HG02642 (cell line): ENCODE results near the gene CDC42BPB.
"Not testable (repeated sequence)": the region's sequence is repeated elsewhere in the genome, so short reads cannot be mapped to it uniquely, and the experiment has no call there.

Source experiments
- ATAC-seq: cut with Tn5 transposase; IDR thresholded peaks from one replicate; pipeline ENCODE4 v1.9.1; 2021; ENCODE audit warnings: mild to moderate bottlenecking; ENCODE audit not compliant: unreplicated experiment, poor library complexity

CDC42BPB gene

DNA sequence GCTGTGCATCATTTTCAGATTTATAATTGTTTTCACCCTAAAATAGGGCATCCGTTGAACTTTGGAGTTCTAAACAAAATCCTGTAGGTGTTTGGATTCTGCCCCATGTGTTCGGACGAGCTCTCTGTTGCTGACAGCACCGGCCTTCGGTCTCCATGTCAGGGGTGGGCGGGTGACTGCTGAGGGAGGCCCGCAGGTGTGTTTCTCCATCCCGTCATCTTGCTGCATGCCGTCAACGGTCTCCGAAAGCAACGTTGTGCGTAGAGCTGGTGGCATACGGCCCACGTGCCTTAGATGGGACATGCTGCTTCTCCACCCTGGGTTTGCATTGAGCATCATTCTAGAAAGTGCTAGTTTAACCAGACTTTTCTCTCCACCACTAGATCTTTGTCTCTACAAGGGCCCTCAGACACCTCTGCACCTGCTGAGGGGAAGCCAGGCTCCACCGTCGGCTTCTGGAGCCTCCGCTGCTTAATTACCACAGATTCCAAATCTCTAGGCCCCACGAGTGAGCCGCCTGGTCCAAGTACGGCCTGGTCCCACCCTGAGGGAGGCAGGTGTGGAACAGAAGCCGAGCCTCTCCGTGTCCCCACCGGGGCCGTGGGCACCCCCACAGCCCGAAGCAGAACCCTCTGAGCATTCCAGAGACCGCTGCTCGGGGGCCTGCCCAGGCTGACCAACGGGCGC, 150.6 kb downstream of the CDC42BPB start:
- ATAC-seq = no peak

DNA sequence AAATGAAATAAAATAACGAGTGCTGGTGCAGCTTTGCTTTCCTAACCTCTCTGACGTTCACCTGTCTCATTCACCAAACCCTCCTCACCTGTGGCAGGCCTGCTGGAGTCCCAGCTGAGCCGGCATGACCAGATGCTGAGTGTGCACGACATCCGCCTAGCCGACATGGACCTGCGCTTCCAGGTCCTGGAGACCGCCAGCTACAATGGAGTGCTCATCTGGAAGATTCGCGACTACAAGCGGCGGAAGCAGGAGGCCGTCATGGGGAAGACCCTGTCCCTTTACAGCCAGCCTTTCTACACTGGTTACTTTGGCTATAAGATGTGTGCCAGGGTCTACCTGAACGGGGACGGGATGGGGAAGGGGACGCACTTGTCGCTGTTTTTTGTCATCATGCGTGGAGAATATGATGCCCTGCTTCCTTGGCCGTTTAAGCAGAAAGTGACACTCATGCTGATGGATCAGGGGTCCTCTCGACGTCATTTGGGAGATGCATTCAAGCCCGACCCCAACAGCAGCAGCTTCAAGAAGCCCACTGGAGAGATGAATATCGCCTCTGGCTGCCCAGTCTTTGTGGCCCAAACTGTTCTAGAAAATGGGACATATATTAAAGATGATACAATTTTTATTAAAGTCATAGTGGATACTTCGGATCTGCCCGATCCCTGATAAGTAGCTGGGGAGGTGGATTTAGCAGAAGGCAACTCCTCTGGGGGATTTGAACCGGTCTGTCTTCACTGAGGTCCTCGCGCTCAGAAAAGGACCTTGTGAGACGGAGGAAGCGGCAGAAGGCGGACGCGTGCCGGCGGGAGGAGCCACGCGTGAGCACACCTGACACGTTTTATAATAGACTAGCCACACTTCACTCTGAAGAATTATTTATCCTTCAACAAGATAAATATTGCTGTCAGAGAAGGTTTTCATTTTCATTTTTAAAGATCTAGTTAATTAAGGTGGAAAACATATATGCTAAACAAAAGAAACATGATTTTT, 151.9 kb downstream of the CDC42BPB start:
- no peak for ATAC-seq

GRCh38 chr14:102903889-102904512, 153.3 kb downstream of the CDC42BPB start:
- no peak for ATAC-seq

- no peak for ATAC-seq
Measured at GRCh38 chr14:102903248-102903888, 154.0 kb downstream of the CDC42BPB start.

- no peak for ATAC-seq
Measured at GRCh38 chr14:102902523-102903247, 154.7 kb downstream of the CDC42BPB start.

DNA sequence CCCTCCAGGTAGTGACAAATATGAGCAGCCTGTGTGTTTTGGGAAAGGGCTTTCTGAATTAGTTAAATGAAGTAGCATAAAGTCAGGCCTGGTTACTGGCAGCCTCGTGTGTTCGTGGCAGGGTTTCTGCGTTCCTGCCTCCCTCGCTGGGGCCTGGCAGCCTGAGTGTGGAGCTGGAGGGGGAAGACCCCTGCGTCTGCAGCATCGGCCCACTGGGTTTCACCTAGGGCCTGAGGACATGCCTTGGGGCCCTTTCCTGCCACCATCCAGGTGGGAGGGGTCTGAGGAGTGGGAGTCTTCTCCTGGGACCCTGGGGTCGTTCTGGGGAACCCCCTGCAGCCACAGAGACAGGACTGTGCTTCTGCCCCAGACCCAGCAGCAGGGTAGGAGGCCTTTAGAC, 155.3 kb downstream of the CDC42BPB start:
- peak; percentile 17 for ATAC-seq

DNA sequence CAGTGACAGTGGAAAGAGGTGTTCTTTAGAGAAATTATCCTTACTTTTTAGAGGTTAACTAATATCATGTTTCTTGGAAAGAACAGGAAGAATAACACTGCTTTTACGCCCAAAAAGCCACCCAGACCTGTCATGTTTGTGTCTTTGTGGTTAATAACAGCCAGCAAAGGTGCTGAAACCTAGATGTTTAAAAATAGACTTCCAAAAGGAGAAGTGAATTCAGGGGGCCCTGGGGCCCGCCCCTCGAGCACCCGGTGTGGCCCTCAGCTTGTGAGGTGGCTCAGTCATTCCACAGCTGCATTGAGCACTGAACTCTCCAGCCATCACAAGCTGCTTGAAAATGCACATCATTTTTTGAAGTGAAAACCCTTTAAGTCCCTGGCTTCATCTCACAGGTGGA, 155.7 kb downstream of the CDC42BPB start:
- peak; percentile 71 for ATAC-seq

- ATAC-seq = peak; percentile 55
Measured at GRCh38 chr14:102900631-102901571, 156.4 kb downstream of the CDC42BPB start.

GRCh38 chr14:102899516-102899900, 157.8 kb downstream of the CDC42BPB start:
- ATAC-seq = no peak

GRCh38 chr14:102898776-102899515, 158.4 kb downstream of the CDC42BPB start:
- ATAC-seq = no peak

DNA sequence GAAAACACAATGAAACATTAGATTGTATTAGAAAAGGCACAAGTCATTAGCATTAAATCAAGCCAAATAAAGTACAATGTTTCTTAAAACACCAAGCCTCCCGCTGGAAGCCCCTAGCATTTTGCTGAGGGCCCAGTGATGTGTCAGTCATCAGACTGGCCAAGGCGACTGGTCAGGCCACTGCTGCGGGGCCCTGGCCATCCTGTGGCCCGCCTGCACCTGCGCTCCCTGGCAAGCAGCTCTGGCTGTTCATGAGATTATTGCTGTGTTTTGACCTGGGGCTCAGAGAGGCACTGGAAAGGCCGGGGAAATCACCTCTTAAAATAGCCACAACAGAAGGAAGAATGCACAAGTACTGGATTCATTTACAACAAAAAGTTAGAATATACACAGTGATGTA, 159.1 kb downstream of the CDC42BPB start:
- no peak for ATAC-seq

GRCh38 chr14:102897299-102898027, 159.9 kb downstream of the CDC42BPB start:
- ATAC-seq = no peak

- not testable (repeated sequence) for ATAC-seq
Measured at GRCh38 chr14:102896735-102897134, 160.6 kb downstream of the CDC42BPB start.

- ATAC-seq = no peak
Measured at GRCh38 chr14:102893452-102893851, 163.9 kb downstream of the CDC42BPB start.

DNA sequence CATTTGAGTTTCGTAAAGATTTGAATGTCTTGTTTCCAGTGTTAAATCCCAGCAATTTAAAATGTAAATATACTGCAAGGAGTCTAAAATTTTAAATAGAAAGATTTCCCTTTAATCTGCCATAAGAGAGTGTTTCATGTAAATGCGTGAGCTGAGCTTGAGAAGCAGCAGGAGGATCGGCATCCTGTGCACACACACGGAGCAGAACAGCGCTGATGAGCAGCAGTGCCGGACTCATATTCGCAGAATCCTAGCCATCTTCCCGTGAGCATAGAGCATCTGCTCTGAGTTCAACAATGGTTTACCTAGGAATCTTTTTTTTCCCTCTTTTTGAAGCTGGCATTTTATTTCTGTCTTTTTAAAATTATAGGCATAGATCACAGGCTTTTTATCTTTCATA, 164.7 kb downstream of the CDC42BPB start:
- ATAC-seq = no peak

DNA sequence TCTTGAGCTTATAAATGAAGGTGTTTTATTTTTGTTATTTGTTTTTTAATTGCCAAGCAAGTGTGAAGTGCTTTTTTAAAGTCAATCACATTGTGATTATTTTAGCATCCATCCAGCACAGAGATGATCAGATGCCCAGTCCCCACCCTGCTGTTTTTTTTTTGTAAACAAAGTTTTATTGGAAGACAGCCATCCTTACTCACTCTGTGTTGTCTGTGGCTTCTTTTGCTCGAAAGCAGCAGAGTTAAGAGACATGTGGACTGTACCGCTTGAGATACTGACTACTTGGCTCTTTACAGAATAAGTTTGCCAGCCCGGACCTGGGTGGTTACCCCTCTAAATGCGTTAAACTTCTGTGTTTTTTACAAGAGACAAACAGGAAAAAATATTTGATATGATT, 165.8 kb downstream of the CDC42BPB start:
- no peak for ATAC-seq

DNA sequence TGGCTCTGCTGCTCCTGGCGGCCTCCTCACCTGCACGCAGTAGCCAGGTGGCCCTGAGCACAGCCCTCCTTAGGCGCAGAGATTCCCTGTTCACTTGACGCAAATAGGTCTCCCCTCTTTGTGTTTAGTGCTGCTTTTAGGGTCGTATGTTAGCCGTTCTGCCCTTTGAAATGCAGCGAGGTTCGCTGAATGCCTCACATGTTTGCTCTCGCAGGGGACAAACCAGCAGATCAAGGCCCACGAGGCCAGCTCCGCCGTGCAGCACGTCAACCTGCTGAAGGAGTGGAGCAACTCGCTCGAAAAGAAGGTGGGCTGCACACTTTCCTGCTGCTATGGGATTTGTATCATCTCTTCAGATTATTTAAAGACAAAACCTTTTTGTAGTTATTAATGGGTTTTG, 166.2 kb downstream of the CDC42BPB start:
- no peak for ATAC-seq
